CD4-positive, alpha-beta T cell treated with Interleukin-12 subunit alpha and Interleukin-12 subunit beta, for 1 hour (primary cell): ENCODE data around the gene TMEM132D.

Source experiments
- DNase-seq: peaks from one replicate; pipeline ENCODE4 v3.0.0-alpha.2; 2020

TMEM132D gene

DNA sequence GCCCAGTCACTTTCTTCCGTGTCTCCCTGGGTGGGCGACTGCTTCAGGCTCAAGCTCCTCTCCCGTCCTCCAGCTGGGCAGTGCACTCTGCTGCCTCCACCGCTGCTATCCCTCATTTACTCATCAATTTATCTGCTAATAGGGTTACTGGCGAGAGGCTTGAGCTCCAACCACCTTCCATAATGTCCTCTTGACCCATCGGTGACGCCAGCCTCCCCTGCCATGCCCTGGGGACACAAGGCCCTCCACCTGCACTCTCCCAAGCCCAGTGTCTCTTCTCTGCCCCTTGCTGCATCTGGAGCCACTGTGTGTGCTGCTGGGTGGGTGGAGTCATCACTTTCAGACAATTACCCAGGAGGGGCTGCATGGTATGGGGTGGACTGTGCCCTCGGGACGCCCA, 78.5 kb downstream of the TMEM132D start:
- DNase-seq: no peak

DNA sequence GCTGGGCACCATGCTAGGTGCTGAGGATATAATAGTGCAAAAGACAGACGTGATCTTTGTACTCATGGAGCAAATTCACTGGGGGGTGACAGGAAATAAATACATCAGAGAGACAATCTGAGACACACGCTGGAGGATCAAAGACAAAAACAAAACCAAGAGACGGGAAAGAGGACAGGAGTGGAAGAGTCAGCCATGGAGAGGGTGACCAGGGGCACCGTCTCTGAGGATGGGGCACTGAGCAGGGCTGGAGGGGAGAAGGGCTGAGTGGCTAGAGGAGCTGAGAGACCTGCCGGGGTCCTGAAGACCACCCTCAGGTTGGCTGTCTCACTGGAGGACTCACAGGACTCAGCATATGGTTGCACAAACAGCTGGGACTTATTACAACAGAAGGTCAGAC, 81.9 kb downstream of the TMEM132D start:
- DNase-seq: no peak

DNA sequence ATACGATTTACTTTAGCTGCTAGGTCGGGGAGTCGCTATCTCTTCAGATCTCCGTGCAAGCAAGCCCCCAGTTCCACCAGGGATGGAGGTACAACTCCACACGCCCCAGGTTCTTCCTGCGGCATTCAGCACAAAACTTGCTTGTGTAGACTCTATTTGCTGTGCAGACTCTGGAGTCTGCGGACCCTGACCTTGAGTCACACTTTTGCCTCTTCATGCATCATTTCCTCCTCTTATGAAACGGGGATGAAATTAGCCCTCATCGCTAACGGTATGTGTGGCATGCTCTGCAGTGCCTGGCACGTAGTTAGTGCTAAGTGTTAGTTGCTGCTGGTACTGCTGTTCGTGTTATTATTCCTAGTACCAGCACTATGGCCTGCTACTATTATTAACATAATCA, 84.4 kb downstream of the TMEM132D start:
- DNase-seq: no peak

- DNase-seq: no peak
These were observed 88.0 kb downstream of the TMEM132D start for GRCh38 chr12:129815846-129816245.

- no peak for DNase-seq
These were observed 91.9 kb downstream of the TMEM132D start for GRCh38 chr12:129811963-129812362.

GRCh38 chr12:129807136-129807535, 96.7 kb downstream of the TMEM132D start:
- DNase-seq: no peak

- no peak for DNase-seq
These were observed 112.4 kb downstream of the TMEM132D start for GRCh38 chr12:129791396-129791795.

DNA sequence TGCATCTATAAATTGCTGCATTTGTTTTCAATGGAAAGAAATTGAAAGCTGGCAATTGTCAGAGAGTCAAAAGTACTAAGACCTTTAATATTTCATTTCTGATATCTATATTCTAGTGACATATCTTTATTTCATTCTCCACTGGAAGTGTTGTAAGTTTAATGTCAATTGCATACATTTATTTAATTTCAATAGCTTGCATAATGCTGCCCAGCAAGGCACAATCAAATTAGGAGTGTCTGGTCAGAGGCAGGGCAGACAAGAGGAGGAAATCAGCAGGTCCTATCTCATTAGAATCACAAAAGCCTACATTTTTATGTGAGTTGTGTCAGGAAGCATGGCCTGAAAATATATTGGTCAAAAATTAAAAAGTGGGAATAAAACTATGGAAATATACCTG, 112.9 kb downstream of the TMEM132D start:
- DNase-seq: no peak

- no peak for DNase-seq
These were observed 113.5 kb downstream of the TMEM132D start for GRCh38 chr12:129790331-129790730.

DNA sequence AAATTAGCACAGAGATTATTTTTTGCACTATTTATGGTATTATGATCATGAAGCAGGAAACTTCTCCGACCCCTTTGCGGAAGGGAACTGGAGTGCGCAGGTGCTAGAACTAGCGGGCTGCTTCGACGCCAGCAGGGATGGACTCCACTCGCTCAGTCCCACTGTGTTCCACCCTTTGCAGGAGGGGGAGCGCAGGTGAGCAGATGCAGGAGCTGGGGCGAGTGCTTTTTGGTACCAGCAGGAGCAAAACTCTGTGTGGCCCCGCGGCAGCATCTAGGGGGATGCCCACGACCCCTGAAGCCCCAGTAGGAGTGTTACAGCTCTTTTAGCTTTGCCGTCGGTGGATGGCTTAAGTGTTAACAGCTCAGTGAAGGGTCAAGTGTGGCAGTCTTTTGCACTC, 113.9 kb downstream of the TMEM132D start:
- DNase-seq: no peak

- DNase-seq: no peak
These were observed 115.2 kb downstream of the TMEM132D start for GRCh38 chr12:129788506-129789084.

DNA sequence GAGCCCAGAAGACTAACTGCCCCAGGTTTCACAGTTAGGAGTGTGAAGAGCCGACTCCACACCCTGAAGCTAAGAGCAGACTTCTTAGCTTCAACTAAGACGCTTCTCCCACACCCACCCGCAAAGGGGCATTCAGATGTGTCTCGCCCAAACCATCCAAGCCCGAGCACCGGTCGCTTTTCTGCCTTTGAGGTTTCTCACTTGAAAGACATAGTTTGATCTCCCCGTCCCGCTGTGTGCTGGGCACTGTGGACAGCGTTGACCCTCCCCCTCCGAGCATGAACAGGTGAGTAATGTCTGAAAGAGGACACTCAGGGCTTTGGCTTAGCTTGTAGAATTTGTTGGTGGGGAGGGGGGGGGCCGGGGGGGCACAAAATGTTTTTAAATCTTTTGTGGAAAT, 123.8 kb downstream of the TMEM132D start:
- no peak for DNase-seq

DNA sequence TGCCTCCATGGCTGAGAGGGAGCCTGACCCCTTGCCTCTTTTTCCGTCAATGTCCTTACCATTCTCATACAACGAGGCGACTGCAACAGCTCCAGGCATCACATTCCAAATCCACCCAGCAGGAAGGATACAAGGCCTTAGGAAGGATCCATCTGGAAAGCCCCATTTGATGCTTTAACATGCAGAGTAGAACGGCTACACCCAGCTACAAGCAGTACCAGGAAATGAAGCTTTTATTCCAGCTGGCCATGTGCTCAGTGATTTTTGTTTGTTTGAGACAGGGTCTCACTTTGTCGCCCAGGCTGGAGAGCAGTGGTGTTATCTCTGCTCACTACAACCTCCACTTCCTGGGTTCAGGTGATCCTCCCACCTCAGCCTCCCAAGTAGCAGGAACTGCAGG, 124.8 kb downstream of the TMEM132D start:
- no peak for DNase-seq

DNA sequence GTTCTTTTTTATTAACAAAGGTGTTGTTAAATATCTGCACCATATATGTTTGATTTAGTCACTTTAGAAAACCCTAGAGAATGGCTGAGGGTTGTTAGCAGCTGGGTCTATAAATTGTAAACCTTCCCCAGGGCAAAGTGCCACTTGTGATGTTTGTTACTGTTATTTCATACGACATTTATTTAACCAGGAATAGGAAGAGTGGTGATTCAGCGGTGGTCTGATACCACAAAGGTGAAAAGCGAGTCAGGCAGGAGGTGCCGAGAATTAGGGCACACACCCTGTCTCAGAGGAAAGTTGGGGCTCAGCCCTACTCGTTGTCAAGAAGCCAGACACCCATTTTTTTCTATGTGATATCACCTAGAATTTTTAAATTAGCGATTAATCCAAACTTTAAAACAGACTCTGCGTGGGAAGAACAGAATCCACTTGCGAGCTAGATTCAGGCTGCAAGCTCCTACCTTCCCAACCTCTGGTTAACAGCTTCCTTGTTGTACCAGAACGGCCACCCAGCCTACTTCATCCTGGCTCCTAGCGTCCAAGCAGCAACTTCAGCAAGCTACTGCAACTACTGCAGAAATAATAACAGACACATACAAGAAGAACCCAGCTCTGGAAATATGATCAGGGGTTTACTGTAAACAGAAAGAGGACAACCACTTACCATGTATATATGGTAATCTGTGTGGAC, 126.7 kb downstream of the TMEM132D start:
- DNase-seq: no peak

DNA sequence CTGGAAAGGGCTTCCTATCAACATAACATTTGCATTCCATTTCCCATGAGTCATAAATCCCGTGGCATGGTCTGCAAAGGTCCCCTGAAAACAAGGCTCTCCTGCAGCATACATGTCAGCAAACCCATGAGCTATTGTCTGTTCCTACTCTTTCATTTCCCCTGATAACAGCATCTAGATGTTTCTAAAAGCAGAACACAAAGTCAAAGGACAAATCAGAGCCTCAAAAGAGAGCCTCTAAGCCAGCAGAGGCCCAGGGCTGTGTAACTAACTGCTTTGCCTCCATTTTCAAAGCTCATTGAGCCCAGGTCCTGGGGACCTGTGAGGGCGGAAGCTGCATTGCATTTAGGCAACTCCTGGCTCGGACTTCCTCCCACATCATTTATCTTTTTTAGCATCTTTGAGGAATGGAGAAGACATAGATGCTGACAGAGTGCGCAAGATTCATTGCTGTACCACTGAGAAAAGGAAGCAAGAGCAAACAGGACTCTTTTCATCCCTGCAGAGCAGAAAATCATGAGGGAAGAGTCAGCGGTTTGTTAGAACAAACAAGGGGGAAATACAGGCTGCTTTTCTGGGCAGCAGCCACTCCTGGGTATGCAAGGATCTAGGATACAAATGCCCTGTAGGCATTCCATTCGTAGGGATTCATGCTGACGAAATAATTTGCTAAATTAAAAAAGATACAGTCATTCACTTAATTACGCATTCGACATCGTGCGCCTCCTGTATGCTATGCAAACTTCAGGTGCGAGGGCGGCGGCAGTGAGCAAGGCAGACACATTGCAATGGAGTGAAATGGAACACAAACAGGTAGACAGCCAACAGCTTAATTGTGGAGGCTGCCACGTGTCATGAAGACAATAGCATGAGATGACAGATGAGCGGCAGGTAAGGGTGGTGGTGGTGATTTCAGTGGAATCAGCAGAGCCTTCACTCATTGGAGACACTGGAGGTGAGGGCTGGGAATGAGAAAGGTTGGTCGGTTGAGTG, 131.0 kb downstream of the TMEM132D start:
- DNase-seq: no peak

GRCh38 chr12:129771238-129771637, 132.6 kb downstream of the TMEM132D start:
- DNase-seq: no peak

GRCh38 chr12:129765719-129766118, 138.1 kb downstream of the TMEM132D start:
- DNase-seq: no peak

- no peak for DNase-seq
These were observed 141.4 kb downstream of the TMEM132D start for GRCh38 chr12:129762436-129762835.

DNA sequence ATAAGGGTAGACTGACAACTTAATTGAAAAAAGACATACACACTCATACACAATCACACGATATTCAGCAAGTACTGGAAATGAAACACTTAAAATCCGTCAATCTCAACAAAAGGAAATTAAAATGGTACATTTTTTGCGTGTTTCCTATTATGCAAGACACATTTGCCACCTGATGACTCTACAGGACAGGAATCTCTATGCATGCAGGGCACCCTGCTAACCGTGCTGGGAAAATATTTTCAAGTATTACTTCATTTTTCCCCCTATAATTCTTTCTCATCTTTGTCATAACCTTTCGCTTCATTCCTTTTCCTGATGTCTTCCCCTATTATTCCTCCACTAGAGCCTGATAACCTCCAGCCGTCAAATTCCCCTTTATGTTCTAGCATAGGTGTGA, 150.2 kb downstream of the TMEM132D start:
- no peak for DNase-seq

- no peak for DNase-seq
These were observed 153.4 kb downstream of the TMEM132D start for GRCh38 chr12:129750421-129750820.

DNA sequence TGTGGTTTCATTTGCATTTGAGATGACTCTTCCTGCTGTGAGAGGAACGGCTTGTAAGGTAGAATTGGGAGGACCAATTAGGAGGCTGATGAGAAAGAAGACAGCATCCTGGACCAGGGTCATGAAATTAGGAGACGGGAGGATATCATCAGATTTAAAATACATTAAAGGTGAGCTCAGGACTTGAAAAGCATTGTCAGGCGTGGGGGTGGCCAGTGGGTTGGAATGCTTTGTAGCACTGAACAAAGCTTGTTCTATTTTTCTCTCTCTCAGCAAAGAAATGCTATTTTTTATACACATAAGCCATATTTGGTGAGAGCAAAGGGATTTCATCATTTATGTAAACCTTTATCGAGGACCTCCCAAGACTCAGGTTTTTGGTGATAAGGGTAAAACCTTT, 157.5 kb downstream of the TMEM132D start:
- DNase-seq: no peak

- no peak for DNase-seq
These were observed 174.7 kb downstream of the TMEM132D start for GRCh38 chr12:129729170-129729569.

GRCh38 chr12:129727100-129727499, 176.7 kb downstream of the TMEM132D start:
- no peak for DNase-seq

GRCh38 chr12:129723260-129723659, 180.6 kb downstream of the TMEM132D start:
- DNase-seq: no peak
